ENCODE measurements around the gene ROCK2. TPM values are rescaled to one million over a fixed set of nuclear protein-coding genes. Genes with fewer than 3 reads are reported as not detected.

The ROCK2 gene
- total and polyA plus RNA-seq, 2 of the 13 experiments (the other 11 are each of a cell fraction or from before 2014, with no cell fraction given): 38.1 to 119 TPM

DNA sequence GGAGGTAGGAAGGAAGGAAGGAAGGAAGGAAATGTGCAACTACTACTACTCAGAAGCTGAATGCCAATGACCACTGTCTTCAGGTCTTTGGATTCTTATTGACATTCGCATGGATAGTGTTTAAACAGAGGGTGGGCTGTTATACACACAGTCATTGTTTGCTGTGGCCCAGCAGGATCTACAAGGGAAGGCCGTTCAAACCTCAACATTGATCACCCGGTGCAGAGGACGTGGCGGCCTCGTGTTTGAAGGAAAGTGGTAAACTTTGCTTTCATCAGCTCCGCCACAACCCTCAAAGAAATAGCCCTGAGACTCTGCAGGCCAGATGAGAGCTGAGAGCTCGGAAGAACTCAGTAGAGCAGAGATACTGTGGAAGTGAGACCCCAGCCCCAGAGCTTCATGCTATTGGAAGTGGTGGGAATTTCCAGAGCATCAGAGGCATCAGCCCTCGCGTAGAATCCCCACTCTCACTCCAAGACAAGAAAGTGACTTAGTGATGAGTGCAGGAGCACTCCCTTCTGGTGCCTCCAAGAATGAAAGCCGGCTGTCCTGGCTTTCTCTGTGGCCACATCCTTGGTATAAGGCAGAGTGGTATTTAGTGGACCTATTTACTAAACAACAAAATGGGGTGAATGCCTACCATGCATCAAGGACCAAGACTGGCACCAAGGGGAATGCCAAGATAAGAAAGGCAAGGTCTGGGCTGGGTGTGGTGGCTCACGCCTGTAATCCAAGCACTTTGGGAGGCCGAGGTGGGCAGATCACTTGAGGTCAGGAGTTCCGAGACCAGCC is 10.1 kb upstream of the ROCK2 start (continued):
- TF ChIP-seq RAD21 (CRISPR knock-in tag; IDR thresholded peaks at IDR 0.05) (peak; percentile 73), AKAP8 (CRISPR knock-in tag; IDR thresholded peaks at IDR 0.05) (peak; percentile 92), DNMT3B (CRISPR knock-in tag; conservative IDR thresholded peaks at IDR 0.05) (0 out of 2 replicates have a peak, but pooled peaks have one; percentile 73), PRMT3 (CRISPR knock-in tag; IDR thresholded peaks at IDR 0.05; ENCODE audit: borderline replicate concordance, low read depth) (peak; percentile 86; the same call in 1 of the 2 replicates), RAD51 (IDR thresholded peaks at IDR 0.05; ENCODE audit: borderline replicate concordance) (no peak), ZNF292 (CRISPR knock-in tag; IDR thresholded peaks at IDR 0.05; ENCODE audit: borderline replicate concordance, low read depth) (peak; percentile 92; the same call in 1 of the 2 replicates), POLR2AphosphoS2 (IDR thresholded peaks at IDR 0.05; ENCODE audit: low read depth, low read length) (no peak), RXRA (CRISPR knock-in tag; IDR thresholded peaks at IDR 0.05) (peak; percentile 98), FLYWCH1 (CRISPR knock-in tag; IDR thresholded peaks at IDR 0.05) (0 out of 2 replicates have a peak, but pooled peaks have one; percentile 56), REPIN1 (CRISPR knock-in tag; IDR thresholded peaks at IDR 0.05; ENCODE audit: borderline replicate concordance, low read depth) (peak; percentile 99), ZNF10 (CRISPR knock-in tag; IDR thresholded peaks at IDR 0.05; ENCODE audit: borderline replicate concordance, low read depth) (no peak), ZNF101 (CRISPR knock-in tag; IDR thresholded peaks at IDR 0.05; ENCODE audit: borderline replicate concordance, low read depth) (0 out of 2 replicates have a peak, but pooled peaks have one; percentile 78), ZNF335 (CRISPR knock-in tag; IDR thresholded peaks at IDR 0.05) (0 out of 2 replicates have a peak, but pooled peaks have one; percentile 68), SP5 (CRISPR knock-in tag; IDR thresholded peaks at IDR 0.05; ENCODE audit: borderline replicate concordance, low read depth) (peak; percentile 99), ZNF766 (CRISPR knock-in tag; IDR thresholded peaks at IDR 0.05; ENCODE audit: borderline replicate concordance) (peak; percentile 83; the same call in 1 of the 2 replicates)
- TF ChIP-seq, protein P1, sequence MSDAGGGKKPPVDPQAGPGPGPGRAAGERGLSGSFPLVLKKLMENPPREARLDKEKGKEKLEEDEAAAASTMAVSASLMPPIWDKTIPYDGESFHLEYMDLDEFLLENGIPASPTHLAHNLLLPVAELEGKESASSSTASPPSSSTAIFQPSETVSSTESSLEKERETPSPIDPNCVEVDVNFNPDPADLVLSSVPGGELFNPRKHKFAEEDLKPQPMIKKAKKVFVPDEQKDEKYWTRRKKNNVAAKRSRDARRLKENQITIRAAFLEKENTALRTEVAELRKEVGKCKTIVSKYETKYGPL (CRISPR knock-in tag; IDR thresholded peaks at IDR 0.05): 0 out of 2 replicates have a peak, but pooled peaks have one; percentile 66
- TF ChIP-seq, protein P2, sequence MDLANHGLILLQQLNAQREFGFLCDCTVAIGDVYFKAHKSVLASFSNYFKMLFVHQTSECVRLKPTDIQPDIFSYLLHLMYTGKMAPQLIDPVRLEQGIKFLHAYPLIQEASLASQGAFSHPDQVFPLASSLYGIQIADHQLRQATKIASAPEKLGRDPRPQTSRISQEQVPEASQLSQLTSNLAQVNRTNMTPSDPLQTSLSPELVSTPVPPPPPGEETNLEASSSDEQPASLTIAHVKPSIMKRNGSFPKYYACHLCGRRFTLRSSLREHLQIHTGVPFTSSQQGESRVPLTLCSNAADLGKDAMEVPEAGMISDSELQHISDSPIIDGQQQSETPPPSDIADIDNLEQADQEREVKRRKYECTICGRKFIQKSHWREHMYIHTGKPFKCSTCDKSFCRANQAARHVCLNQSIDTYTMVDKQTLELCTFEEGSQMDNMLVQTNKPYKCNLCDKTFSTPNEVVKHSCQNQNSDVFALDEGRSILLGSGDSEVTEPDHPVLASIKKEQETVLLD (CRISPR knock-in tag; IDR thresholded peaks at IDR 0.05; ENCODE audit: low read depth): no peak
- TF ChIP-seq, protein P3, sequence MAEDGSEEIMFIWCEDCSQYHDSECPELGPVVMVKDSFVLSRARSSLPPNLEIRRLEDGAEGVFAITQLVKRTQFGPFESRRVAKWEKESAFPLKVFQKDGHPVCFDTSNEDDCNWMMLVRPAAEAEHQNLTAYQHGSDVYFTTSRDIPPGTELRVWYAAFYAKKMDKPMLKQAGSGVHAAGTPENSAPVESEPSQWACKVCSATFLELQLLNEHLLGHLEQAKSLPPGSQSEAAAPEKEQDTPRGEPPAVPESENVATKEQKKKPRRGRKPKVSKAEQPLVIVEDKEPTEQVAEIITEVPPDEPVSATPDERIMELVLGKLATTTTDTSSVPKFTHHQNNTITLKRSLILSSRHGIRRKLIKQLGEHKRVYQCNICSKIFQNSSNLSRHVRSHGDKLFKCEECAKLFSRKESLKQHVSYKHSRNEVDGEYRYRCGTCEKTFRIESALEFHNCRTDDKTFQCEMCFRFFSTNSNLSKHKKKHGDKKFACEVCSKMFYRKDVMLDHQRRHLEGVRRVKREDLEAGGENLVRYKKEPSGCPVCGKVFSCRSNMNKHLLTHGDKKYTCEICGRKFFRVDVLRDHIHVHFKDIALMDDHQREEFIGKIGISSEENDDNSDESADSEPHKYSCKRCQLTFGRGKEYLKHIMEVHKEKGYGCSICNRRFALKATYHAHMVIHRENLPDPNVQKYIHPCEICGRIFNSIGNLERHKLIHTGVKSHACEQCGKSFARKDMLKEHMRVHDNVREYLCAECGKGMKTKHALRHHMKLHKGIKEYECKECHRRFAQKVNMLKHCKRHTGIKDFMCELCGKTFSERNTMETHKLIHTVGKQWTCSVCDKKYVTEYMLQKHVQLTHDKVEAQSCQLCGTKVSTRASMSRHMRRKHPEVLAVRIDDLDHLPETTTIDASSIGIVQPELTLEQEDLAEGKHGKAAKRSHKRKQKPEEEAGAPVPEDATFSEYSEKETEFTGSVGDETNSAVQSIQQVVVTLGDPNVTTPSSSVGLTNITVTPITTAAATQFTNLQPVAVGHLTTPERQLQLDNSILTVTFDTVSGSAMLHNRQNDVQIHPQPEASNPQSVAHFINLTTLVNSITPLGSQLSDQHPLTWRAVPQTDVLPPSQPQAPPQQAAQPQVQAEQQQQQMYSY (CRISPR knock-in tag; IDR thresholded peaks at IDR 0.05): no peak
- TF ChIP-seq, protein P4, sequence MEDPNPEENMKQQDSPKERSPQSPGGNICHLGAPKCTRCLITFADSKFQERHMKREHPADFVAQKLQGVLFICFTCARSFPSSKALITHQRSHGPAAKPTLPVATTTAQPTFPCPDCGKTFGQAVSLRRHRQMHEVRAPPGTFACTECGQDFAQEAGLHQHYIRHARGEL (CRISPR knock-in tag; IDR thresholded peaks at IDR 0.05): no peak
- TF ChIP-seq, protein P5, sequence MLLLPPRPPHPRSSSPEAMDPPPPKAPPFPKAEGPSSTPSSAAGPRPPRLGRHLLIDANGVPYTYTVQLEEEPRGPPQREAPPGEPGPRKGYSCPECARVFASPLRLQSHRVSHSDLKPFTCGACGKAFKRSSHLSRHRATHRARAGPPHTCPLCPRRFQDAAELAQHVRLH (CRISPR knock-in tag; IDR thresholded peaks at IDR 0.05; ENCODE audit: borderline replicate concordance, low read depth): peak; percentile 98
- TF ChIP-seq, protein P6, sequence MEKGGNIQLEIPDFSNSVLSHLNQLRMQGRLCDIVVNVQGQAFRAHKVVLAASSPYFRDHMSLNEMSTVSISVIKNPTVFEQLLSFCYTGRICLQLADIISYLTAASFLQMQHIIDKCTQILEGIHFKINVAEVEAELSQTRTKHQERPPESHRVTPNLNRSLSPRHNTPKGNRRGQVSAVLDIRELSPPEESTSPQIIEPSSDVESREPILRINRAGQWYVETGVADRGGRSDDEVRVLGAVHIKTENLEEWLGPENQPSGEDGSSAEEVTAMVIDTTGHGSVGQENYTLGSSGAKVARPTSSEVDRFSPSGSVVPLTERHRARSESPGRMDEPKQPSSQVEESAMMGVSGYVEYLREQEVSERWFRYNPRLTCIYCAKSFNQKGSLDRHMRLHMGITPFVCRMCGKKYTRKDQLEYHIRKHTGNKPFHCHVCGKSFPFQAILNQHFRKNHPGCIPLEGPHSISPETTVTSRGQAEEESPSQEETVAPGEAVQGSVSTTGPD (CRISPR knock-in tag; IDR thresholded peaks at IDR 0.05): peak; percentile 62

Measured in HepG2 (cell line).